Dedifferentiated amniotic fluid mesenchymal stem cell (primary cell): Measurements from ENCODE around the gene ZACN.

ENCODE experiments used
- DNase-seq: peaks from one replicate; pipeline ENCODE4 v3.0.0-alpha.2; 2016; ENCODE audit errors: extremely low spot score

ZACN gene

GRCh38 chr17:76081295-76082210 is 2.6 kb downstream of the ZACN start:
- DNase-seq: no peak

- DNase-seq: no peak
These were observed 3.6 kb downstream of the ZACN start for GRCh38 chr17:76082326-76083251.

- no peak for DNase-seq
These were observed 4.7 kb downstream of the ZACN start for GRCh38 chr17:76083536-76084182.

GRCh38 chr17:76085066-76085730 is 6.2 kb downstream of the ZACN start:
- no peak for DNase-seq

GRCh38 chr17:76085731-76086366 is 6.9 kb downstream of the ZACN start:
- no peak for DNase-seq

- no peak for DNase-seq
These were observed 7.4 kb downstream of the ZACN start for GRCh38 chr17:76086384-76086783.

- no peak for DNase-seq
These were observed 8.5 kb downstream of the ZACN start for GRCh38 chr17:76087531-76087930.

GRCh38 chr17:76088041-76088867 is 9.3 kb downstream of the ZACN start:
- no peak for DNase-seq

GRCh38 chr17:76088868-76089576 is 10.0 kb downstream of the ZACN start:
- no peak for DNase-seq

GRCh38 chr17:76089680-76090516 is 10.9 kb downstream of the ZACN start:
- no peak for DNase-seq

- DNase-seq: no peak
These were observed 11.6 kb downstream of the ZACN start for GRCh38 chr17:76090517-76091129.

GRCh38 chr17:76091526-76092286 is 12.7 kb downstream of the ZACN start:
- no peak for DNase-seq

- DNase-seq: no peak
These were observed 13.8 kb downstream of the ZACN start for GRCh38 chr17:76092526-76093413.

- no peak for DNase-seq
These were observed 15.1 kb downstream of the ZACN start for GRCh38 chr17:76094046-76094445.

GRCh38 chr17:76095943-76096342 is 17.0 kb downstream of the ZACN start:
- DNase-seq: no peak

GRCh38 chr17:76097716-76098295 is 18.8 kb downstream of the ZACN start:
- no peak for DNase-seq
